Activated effector memory CD4-positive, alpha-beta T cell treated with Interleukin-2 at 50 U/mL for 16 hours (primary cell): ENCODE data around the gene RBM23.
"Not testable (repeated sequence)": the region's sequence is repeated elsewhere in the genome, so short reads cannot be mapped to it uniquely, and the experiment has no call there.

Experiments
- DNase-seq: peaks from one replicate; pipeline ENCODE4 v3.0.0-alpha.2; 2020

Gene RBM23

DNA sequence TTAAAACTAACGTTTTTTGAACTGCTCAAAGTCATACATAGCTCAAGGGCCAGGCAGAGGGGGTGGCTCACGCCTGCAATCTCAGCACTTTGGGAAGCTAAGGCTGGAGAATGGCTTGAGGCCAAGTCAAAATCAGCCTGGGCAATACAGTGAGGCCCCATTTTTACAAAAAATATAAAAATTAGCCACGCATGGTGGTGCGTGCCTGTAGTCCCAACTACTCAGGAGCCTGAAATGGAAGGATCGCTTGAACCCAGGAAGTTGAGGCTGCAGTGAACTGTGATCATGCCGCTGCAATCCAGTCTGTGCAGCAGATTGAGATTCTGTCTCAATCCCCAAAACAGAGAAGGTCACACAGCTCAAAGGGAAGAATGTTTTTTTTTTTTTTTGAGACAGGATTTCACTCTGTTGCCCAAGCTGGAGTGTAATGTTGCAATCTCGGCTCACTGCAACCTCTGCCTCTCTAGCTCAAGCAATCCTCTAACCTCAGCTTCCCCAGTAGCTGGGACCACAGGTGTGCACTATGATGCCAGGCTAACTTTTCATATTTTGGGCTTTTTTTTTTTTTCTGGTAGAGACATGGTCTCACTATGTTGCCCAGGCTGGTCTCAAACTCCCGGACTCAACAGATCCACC is 2.9 kb downstream of the RBM23 start:
- no peak for DNase-seq

DNA sequence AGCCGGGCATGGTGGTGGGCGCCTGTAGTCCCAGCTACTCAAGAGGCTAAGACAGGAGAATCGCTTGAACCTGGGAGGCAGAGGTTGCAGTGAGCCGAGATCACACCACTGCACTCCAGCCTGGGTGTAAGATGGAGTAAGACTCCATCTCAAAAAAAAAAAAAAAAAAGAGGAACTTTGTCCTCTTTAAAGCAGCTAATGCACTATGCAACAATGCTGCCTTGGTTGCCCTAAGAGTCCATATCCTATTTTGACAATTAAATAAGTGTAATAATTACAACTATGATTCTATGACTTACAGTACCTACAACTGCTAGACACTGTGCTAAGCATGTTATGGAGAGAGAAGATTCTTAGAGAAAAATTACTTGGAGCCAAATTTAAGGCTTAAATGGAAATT is 4.1 kb downstream of the RBM23 start:
- not testable (repeated sequence) for DNase-seq

DNA sequence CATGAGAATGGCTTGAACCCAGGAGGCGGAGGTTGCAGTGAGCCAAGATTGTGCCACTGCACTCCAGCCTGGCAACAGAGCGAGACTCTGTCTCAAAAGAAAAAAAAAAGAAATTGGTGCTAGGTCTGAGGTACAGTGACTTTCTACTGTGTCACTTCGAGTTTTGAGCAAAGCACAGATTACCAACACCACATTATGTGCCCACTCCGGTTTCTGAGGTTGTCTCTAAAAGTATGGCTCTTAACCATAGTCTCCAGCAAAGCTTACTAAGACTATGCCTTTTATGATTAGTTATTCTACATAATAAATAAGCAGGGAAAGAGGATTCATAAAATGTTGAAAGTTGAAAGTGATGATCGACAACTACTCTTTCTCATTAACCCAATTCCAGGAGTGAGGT is 8.0 kb downstream of the RBM23 start:
- no peak for DNase-seq

DNA sequence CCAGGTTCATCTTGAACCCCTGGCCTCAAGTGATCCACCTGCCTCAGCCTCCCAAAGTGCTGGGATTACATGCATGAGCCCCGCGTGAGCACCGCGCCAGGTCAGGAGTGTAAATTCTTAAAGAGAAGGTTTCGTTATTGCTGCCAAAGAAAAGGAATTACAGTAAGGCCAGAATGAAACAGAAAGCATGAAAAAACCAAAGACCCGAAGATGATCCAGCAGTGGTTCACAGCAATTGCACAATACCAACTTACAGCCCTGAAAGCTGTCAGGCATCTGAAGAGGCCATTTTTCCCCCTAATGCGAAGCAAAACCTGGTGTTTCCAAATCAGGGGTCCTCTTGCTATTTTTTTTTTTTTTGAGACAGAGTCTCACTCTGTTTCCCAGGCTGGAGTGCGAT is 10.3 kb downstream of the RBM23 start:
- no peak for DNase-seq

DNA sequence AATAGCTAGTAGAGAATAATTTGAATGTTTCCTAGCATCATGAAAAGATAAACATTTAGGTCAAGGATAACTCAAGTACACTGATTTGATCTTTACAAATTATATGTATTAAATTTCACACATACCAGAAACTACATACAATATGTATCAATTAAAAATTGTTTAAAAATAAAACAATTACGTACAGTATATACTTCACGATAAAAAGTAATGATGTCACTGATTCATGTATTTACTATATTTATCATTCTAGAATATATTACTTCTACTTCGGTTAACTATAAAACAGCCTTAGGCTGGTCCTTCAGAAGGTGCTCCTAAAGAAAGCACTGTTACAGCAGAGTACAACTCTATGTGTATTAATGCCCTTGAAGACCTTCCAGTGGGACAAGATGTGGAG is 11.5 kb downstream of the RBM23 start:
- DNase-seq, result no peak

DNA sequence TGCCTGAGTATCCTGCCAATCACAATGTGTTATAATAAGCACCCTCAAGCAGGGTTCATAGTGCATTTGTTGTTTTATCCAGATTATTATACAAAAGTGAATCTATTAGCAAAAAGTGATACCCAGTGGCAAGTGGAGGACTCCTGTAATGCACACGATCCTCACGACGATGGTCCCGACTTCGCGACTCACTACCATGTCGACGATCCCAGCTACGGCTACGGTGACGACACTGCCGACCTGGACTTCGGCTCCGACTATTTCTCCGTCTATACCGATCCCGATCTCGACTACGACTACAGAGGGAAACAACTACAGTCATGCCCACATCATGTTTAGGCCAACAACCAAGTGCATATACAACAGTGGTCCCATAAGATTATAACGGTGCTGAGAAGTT is 12.9 kb downstream of the RBM23 start:
- DNase-seq, result no peak

DNA sequence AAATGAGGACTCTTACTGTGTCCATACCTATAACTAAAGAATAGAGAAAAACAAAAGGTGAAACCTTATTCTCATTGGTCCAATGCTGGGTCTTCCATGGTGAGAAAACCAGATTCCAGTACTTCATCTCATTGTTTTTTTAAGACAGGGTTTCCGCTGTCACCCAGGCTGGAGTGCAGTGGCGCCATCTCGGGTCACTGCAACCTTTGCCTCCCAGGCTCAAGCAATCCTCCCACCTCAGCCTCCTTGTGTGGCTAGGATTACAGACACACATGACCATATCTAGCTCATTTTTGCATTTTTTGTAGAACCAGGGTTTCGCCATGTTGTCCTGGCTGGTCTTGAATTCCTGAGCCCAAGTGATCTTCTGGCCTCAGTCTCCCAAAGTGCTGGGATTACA is 13.3 kb downstream of the RBM23 start:
- DNase-seq, result no peak

DNA sequence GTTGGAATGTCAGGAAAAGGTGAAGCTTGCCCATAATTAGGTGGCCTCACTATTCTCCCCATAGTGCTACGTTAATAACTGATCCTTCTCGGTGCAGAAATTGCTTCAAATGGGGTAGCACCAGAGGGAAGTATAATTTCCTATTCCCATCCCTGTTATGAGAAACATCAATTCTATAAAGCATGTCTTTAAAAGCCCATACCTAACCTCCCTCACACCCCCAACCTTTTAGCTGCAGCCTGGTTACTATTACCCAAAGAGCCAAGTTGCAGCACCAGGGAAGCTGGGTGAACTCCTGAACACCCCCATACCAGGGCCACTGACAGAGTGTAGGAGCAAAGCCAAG is 15.2 kb downstream of the RBM23 start:
- no peak for DNase-seq

DNA sequence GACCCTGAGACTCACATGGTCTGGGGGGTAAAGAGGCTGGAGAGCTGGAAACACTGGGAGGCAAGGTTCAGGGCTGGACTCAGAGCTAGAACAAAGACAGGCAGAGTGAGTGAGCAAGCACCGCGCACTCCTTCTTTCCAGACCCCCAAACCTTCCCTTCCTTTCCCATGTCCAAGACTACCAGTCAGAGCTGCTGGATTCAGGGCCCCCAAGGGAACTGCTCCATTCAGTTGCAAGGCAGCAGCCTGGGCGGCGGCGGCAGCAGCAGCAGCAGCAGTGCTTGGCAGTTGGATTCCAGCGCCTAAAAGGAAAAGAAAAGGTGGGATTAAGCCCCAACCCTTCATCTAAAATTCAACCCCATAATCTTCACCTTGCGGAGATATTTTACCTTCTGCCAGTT is 17.1 kb downstream of the RBM23 start:
- no peak for DNase-seq

DNA sequence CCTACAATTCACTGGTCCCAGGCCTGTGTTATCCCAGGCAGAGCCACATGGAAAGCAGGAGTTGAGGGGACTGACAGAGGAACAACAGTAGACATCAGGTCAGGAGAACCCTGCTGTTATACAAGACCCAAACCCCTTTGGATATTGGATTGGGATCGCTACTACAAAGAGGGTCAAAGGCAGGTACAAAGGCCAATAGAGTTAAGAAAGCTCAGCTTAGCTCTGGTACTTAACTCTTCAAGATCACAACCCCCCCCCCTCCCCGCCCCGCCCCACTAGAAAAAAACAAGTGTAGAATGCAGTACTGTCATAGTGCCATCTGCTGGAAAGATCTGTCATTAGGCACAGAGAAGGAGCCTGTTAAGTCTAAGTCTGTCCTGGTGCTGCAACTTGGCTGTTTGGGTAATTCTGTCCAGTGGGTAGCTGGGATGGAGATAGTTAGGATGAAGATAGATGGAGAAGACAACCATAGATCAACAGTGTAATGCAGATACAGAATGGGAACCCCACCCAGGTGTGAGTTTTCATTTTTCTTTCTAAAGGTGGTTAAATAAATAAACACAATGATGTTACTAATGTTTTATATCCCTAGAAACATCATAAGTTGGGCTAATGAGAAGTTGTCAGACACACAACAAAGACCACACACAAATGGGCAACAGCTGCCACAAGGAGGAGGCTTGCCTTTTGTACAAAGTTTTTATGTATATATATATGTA is 18.7 kb downstream of the RBM23 start:
- no peak for DNase-seq

DNA sequence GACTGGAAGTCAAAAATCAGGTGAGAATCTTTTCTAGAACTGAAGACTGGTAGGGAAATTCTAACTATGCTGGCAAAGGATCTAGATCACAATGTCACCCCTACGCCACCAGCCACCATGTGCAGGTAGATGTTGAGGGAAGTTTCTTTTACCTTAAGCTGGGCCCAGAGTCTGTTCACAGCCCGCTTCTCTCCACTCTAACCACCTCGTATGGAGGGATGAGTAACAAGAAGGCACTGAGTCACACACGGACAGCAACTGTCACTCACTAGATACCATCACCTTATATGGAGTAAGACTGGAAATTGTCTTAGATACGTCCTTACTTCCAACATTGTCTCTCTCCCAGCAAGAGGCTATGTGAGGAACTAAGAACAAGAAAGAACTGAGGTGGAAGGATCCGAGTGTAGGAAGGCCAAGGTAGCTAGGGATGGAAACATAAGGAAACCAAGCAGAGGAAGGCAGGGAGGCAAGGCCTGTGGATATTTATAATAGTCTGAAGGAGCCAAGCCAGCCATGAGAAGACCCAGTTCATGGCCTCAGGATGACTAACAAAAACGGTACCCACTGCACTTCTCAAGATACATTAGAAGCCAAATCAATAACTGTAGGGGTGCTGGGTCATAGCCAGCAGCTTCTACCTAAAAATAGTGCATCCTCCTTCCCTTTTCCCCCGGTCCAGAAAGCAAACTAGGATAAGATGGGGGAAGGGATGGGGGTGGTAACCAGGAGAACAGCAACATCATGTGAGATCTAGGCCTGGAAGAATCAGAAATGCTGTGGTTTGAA is 20.5 kb downstream of the RBM23 start:
- no peak for DNase-seq

DNA sequence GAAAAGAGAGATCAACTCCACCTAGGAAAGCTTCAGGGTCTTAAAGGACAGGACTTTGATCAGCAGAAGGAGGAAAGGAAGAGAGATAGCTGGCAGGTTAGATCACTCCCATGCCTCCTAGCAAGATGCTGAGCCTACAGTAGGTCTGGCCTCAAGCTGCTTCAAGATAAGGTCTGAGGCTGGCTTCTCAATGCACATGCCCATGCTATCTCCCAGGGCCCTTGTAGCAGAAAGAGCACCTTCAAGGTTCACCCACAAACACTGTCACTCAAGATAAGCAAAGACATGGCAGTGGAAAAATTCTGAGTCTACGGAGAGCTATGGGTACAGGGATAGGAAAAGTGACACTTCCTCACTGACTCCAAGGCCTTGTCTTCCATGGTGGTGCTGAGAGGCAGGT is 21.6 kb downstream of the RBM23 start:
- DNase-seq, result no peak

DNA sequence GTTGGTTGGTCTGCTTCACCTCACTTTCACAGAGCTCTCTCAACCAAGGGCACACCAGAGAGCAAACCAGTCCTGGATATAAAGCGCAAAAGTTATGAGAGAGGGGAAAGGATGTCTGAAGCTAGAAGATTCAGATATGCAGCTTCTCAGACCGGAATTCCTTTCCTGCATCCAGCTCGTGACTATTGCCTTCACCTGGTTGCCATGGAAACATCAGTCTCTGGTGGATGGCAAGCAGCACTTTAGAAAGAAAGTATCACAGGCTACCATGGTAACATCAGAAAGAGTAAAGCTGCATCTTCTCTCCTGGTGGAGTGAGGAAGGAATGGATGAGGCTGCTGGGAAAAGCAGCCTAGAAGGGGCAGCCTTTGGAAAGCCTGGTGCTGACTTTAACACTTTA is 22.2 kb downstream of the RBM23 start:
- DNase-seq, result no peak

DNA sequence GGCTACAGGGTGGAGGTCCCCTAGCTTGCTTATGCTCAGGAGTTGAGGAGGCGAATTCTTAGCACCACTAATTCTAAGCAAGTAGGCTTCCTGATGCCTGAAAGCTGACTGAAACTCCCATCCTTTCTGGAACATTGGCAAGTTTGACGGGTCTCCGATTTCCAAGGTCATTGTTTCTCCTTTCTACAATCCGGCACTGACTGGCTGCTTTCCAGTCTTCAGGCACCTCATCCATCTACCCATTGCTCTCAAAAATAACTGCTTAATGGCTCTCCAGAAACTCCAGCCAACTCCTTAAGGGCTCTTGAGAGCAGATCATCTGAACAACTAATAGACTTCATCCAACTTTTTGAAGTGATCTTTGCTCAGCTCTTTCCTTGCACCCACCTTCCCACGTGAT is 22.6 kb downstream of the RBM23 start:
- DNase-seq, result no peak

DNA sequence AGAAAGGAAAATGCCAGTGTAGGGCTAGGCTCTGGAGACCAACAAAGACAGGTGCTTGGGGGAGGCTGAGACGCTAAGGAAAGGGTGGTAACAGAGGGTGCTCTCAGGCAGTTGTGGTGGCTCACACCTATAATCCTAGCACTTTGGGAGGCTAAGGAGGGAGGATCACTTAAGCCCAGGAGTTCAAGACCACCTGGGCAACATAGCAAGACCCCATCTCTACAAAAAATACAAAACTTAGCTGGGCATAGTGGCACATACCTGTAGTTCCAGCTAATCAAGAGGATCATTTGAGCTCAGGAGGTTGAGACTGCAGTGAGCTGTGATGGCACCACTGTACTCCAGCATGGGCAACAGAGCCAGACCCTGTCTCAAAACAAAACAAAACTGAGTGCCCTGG is 23.5 kb downstream of the RBM23 start:
- DNase-seq, result no peak

DNA sequence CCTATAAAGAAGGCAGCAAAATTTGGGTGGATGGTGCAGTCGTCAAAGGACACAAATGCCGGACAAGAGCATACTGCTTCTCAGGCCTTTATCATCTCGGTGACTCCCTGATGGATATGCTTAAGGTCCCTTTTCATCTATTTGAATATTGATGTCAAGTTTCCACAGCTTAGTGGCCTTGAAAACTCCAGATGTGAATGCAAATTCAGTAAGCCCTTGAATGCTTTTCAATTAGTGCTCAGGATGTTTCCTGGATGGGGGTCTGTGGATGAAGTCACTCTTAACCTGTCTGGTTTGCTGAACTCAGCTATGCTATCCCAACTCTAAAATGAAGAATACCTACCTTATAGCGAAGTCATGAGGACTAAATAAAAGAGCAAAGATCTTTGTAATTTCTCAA is 25.2 kb downstream of the RBM23 start:
- DNase-seq, result no peak

DNA sequence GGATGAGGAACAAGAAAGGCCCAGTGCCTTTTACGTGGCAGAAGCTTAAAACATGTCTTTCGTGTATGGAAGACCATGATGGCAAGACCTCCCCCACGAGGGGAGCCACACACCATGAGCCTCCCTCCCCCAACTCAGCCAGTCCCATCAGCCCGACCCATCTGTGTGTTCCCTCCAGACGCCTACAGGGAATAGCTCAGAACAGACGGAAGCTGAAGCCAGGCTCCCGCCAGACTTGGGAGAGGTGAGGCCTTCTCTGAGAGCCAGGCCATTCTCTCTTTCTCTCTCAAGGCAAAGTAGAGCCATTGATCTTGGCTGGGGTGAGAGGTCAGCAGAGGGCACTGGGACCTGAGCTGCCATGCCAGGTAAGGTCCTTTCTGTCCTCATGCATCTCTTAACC is 26.5 kb downstream of the RBM23 start:
- DNase-seq, result no peak

DNA sequence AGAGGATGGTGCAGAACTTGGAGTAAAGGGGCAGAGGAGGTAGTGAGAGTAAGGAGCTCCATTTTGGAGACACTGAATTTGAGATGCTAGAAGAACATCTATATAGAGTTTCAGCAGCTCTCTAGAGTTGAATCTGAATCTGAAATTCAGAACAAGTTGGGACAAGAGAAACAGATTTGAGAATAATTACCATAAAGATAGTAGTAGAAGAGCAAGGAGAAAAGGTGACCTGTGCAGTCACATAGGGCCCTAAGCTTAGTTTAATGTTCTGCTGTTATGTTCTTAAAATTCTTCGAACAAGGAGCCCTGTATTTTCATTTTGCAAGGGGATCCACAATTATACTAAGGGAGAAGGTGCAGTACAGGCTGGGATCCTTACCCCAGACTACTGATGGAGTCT is 28.5 kb downstream of the RBM23 start:
- DNase-seq, result no peak

DNA sequence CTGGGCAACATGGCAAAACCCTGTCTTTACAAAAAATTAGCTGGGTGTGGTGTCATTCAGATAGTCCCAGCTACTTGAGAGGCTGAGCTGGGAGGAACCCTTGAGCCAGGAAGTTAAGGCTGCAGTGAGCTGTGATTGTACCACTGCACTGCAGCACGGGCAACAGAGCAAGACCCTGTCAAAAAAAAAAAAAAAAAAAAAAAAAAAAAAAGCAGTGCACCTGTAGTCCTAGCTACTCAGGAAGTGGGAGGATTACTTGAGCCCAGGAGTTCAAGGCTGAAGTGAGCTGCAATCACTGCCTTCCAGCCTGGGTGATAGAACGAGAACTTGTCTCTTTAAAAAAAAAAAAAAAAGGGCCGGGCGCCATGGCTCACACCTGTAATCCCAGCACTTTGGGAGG is 30.3 kb downstream of the RBM23 start:
- DNase-seq, result no peak

DNA sequence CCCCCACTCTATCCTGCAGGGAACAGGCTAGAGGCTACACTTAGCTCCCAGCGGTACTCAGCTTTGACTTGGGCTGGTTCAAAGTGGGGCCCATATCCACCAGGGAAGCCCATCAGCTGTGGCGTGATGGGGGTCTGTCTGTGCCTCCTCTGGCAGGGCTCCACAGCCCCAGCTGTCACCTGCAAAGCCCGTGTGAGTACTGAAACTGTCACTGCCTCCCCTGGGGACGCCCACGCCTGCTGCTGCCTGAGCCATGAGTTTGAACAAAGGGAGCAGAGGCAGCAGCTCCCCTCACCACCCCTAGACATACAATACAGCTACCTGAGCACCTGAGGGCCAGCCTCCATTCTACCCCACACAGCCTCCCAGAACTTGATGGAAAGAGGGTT is 31.0 kb downstream of the RBM23 start:
- DNase-seq, result no peak

DNA sequence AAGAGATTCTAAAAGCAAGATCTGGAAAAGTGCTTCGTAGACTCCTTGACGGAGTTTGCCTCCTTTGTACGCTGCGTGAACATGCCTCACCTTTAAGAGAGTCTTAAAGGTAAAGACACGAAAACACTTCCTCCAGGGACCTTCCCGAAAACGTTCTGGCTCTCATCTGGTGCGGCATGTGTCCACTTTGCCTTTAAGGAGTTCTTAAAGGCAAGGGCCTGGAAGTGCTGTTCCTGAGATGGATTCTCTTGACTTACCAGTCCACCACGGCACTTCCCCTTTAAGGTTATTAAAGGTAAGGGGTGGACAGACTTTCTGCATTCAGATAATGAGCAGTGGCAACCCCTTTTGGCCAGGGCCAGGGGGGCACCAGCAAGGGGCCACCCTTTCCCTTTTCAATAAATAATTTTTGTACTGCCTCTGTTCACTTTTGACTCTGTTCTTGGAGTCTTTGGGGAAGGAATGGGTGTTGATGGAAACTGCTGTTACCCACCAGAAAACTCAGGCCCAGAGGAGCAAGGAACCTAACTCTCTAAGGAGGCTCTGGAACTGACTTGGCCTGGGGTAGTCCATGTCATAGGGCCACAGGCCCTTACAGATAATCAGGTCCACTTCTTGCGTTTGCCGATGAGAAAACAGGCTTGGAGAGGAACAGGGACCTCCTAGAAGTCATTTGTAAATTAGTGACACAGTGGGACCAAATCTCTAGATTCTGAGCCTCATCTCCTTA is 31.5 kb downstream of the RBM23 start:
- peak; percentile 35 for DNase-seq

DNA sequence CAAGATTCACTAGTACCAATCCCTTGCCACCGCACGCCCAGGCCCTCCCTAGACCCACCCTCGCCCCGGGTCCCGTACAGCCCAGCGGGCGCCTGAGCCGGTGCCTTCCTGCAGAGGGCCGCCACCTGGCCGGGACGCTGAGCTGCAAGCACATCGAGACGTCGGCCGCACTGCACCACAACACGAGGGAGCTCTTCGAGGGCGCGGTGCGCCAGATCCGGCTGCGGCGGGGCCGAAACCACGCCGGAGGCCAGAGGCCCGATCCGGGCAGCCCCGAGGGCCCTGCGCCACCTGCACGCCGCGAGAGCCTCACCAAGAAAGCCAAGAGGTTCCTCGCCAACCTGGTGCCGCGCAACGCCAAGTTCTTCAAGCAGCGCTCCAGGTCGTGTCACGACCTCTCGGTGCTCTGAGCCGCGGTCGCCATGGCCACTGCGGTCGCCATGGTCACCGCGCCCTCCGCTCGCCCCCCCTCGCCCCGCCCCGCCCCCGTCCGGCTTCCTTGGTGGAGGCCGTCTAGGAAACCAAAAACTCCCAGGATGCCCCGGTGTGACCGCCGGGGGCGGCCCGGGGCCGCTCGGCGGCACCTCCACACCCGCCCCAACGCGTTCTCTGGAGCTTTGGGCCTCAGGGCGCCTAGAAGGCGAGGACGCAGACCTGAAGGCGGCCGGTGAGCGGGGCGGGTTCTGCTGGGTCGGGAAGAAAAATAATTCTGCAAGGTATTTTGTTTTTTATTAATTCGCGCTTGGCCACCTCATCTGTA is 32.3 kb downstream of the RBM23 start:
- peak; percentile 80 for DNase-seq

DNA sequence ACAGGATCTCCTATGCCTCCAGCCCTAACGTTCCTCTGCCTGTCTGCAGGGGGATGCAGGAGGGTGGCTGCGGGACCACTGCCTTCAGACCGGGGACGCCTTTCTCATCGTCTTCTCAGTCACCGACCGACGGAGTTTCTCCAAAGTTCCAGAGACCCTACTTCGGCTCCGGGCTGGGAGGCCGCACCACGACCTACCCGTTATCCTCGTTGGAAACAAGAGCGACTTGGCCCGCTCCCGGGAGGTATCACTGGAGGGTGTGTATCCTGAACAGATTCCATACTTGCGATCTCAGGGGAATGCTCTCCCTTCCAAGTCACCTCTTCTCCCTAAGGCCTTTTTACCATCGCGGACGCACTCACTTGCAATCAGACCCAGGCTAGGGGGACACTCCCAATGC is 33.0 kb downstream of the RBM23 start:
- DNase-seq, result no peak
